HG03571 (cell line): Measurements from ENCODE around the gene KDM4C.

Experiments used
- ATAC-seq: cut with Tn5 transposase; IDR thresholded peaks from one replicate; pipeline ENCODE4 v1.9.1; 2021; ENCODE audit not compliant: unreplicated experiment

KDM4C gene

DNA sequence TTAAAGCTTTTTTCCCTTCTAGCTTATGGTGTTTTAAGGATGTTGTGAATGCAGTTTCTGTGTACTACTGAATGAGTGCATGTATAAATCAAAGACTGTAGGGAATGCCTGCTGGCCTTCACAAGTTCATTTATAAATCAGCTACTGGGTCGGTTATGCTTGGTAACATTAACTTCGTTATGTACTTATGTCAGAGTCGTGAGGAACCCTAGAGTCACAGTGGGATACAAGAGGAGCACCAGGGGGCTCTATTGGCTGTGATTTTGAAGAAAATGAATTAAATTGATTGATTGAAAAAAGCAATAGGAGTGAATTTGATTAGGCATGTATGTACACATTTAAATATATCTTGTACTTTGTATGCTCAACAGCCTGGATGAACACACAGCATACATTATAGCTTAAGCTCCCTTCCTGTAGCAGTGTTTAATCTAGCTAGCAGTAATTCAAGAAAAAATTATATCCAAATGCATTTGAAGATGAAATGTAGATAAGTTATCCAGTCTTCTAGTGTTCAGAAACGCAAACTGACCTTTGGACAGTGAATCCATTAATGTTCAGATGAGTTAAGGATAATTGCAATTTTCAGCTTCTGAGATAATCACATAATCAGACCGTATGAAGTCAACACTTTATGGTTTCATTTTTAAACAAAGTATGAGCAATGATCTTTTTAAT is 204.2 kb downstream of the KDM4C start:
- no peak for ATAC-seq

DNA sequence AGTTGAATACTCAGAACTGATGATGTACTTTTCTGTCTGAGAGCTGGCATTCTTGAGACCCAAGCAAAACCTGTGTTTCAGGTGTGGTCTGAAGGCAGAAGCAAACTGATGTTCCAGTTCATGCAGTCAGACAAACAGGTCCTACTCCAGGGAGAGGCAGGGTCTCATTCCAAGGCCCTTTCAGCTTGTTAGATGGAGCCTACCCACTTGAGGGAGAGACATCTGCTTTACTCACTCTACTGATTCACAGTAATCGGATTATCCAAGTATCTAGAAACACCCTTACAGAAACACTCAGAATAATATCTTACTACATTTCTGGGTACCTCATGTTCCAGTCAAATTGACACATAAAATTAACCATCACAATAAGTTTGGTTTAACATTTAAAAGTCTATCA is 207.8 kb downstream of the KDM4C start:
- ATAC-seq: no peak

DNA sequence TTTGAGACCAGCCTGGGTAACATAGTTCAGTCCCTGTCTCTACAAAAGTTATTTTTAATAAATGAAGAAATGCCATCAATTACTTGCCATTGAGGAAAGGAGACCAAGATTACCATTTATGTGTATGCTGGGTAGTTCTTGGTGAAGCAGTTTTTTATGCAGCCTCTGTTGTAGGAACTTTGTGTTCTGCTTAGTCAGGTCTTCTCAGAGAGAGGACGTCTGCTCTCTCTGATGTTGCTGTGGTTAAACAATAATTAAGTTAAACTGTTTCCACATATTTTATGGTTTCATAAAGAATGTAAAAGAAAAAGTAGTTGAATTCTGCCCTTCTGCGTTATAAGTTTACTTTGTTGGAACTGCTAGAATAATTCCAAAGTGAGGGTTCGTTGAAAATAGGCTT is 210.5 kb downstream of the KDM4C start:
- ATAC-seq: no peak

DNA sequence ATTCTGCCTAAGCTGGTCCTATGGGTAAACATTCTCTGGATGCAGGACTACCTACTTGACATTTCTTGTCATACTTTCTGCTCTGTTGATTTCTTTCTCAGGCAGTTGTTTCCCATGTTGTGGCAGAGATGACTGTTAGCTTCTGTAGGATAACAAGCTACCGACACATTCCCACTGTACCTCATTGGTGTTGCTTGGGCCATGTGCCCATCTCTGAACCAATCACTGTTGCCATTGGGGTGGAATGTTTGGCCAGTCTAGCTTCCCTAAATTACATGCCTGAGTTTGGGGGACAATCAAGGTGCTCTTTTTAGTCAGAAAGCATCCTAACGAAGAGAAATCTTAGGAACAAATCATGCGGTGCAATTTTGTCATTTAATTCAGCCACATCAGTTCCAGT is 212.0 kb downstream of the KDM4C start:
- ATAC-seq: no peak

GRCh38 chr9:6973089-6973488 is 215.3 kb downstream of the KDM4C start:
- no peak for ATAC-seq

GRCh38 chr9:6973762-6974161 is 216.0 kb downstream of the KDM4C start:
- peak; percentile 97 for ATAC-seq

- no peak for ATAC-seq
These were observed 217.4 kb downstream of the KDM4C start for GRCh38 chr9:6975198-6975597.

DNA sequence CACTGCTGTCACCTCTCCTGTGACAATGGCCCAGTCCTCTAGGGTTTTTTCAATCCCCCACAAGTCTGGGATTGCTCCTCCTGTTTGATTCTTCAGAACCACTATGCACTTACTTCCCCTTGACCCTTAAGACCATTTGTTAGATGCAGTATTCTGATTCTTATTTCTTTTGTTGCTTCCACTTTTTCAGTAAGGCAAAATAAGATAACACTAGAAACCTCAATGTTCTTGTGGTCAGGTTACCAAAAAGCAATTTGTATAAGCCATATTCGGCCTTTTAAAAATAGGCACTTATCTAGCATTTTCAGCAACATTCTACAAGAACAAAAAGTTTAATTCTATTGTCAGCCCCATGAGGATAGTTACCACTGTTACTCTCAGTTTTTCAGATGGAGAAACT is 220.0 kb downstream of the KDM4C start:
- ATAC-seq: no peak

DNA sequence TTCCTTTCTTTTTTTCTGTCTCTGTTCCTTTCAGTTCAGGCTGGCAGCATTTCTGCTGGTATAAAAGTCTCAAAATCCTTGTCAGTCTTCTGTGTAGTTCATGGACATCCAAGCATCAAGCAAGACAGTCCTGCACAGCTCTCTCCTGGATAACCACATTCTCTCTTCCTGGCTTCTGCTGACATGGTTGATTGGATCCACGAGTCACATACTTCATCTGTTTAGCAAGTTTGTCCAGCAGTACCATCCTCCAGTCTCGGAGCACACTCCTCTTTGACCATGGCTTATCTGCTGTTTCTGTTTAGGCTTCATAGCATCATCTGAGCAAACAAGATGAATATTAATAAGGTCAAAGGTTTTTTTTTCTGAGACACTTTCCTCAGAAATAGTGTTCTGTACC is 220.8 kb downstream of the KDM4C start:
- ATAC-seq: no peak

DNA sequence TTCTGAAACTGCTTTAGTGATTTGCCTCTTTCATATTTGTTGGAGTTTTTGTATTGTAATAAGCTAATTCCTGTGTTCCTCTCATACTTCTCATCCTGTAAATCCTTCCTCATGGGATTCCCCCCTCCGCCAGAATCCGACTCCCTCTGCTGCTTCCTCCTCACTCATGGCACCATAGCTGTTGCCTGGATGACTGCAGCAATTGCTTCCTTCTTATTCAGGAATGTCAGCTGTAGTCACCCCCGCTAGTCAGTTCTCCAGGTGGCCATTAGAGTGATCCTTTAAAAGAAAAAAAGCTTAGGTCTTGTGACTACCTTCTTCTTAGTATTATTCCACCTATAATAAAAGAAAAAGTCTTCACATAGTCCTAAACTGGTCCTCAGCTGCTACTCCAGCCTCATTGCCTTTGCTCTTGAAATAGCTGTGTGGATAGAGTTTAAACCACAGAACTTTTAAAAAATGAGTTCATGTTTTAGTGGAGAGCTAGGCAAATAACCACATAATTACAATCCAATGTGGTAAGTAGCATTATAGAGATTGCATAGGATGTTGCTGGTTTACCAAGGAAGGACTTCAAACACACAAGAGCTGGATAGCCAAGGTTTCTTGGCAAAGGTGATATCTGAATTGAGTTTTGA is 227.3 kb downstream of the KDM4C start:
- ATAC-seq: no peak

DNA sequence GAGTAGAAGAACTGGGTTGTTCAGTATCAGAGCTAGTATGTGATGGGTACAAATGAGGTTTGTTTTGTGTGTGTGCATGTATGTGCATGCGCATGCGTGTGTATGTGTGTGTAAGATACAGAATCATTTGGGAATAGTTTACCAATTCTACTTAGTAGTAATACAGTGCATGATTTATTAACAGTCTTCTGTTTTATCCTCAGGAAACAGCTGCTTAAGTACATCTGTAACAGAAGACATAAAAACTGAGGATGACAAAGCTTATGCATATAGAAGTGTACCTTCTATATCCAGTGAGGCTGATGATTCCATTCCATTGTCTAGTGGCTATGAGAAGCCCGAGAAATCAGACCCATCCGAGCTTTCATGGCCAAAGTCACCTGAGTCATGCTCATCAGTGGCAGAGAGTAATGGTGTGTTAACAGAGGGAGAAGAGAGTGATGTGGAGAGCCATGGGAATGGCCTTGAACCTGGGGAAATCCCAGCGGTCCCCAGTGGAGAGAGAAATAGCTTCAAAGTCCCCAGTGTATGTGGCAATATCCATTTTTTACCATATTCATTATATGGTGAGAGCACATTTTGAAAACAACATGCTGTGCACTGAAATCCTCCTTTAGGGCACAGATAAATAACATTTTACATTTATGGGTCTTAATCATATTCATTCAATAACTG is 228.5 kb downstream of the KDM4C start:
- no peak for ATAC-seq

DNA sequence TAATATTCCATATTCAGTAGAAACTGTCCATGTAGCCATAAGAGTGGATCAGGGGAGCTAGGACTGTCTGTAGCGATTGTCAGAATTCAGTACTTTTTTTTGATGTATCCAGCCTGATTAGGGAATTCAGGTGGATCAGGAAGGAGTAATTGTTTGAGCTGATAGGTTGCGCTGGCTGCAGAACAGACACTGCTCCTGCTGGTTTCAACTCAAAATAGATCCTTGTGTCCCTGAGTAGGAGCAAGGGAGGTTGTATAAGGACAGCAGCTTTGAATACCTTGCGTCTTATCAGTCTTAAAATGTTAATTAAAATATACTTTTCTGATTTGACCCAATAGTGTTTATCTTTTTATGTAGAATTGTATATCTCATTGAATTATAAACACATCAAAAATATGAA is 229.6 kb downstream of the KDM4C start:
- ATAC-seq: no peak

GRCh38 chr9:6991418-6991817 is 233.6 kb downstream of the KDM4C start:
- ATAC-seq: no peak

GRCh38 chr9:6996061-6996854 is 238.5 kb downstream of the KDM4C start:
- no peak for ATAC-seq

DNA sequence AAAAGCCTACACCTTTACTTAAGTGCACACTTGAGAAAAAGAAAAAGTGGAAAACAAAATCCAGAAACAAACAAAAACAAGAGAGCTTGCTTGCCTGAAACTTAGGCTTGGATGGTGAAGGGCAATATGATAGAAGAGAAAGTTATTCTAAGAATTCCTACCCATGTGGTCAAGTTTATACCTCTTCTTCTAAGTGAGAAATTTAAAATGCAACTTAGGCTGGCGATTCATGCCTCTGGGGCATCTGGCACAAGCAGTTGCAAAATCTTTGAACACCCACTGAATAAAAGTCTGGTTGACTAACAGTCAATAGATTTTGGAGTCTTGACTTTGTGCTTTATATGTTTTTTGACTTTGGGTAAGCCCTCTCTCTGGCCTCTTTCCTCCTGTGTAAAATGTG is 239.6 kb downstream of the KDM4C start:
- ATAC-seq: no peak

DNA sequence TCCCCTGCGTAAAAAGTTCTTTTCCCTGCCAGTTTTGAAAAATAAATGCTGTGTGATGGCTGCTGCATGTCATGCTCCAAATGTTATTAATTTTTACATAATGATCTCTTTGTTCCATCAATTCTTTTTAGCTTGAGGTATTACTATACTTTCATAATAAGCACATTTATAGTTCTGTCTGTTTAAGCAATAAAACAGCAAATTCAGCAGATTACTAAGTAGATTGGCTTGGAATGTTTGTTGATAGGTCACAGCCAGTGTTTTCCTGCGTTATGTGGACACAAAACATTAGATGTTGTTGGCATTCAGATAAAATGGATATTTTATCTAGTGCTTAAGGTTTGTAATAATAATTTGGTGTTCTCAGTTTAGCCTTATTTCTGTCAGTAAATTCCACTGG is 242.0 kb downstream of the KDM4C start:
- ATAC-seq: no peak

GRCh38 chr9:7001571-7001970 is 243.8 kb downstream of the KDM4C start:
- ATAC-seq: no peak

- ATAC-seq: no peak
These were observed 246.1 kb downstream of the KDM4C start for GRCh38 chr9:7003861-7004260.

GRCh38 chr9:7006417-7006816 is 248.6 kb downstream of the KDM4C start:
- ATAC-seq: no peak

GRCh38 chr9:7008411-7008810 is 250.6 kb downstream of the KDM4C start:
- ATAC-seq: no peak

DNA sequence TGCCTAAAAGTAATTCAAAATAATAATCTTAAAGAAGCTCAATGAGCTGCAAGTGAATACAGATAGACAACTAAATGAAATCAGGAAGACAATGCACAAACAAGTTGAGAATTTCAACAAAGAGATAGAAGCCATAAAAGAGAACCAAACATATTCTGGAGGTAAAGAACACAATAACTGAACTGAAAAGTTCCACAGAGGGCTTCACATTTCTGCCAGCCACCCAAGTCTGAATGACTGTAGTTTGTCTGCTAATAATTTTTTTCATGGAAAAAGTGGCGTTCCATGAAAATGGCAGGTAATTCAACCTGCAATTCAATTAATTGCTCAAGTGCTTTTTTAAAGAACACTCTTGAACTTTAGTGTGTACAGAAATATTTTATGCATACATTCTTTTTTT is 251.3 kb downstream of the KDM4C start:
- ATAC-seq: no peak
